NB4 (cell line): ENCODE results near the gene HABP4.

Experiments used
- DNase-seq: peaks from one replicate; pipeline ENCODE4 v3.0.0; 2010; ENCODE audit warnings: low read depth
- H3K4me3 ChIP-seq: one replicate; pipeline ENCODE4 v1.5.1; 2011; ENCODE audit warnings: mild to moderate bottlenecking, low read depth, low read length, moderate library complexity
- MYC ChIP-seq: IDR thresholded peaks from 2 replicates; pipeline ENCODE4 v1.6.1; 2011; ENCODE audit warnings: low read depth, low read length
- POLR2A ChIP-seq: IDR thresholded peaks from 2 replicates; pipeline ENCODE4 v1.6.1; 2011; ENCODE audit warnings: mild to moderate bottlenecking; ENCODE audit not compliant: insufficient read length; ENCODE audit errors: extremely low read depth
- TF ChIP-seq, protein P1 (sequence below): IDR thresholded peaks from 2 replicates; pipeline ENCODE4 v1.6.1; 2011; ENCODE audit warnings: low read depth, low read length
- TF ChIP-seq, protein P2 (sequence below): IDR thresholded peaks from one replicate; pipeline ENCODE4 v1.5.1; 2012; ENCODE audit warnings: low read depth, low read length

The HABP4 gene

DNA sequence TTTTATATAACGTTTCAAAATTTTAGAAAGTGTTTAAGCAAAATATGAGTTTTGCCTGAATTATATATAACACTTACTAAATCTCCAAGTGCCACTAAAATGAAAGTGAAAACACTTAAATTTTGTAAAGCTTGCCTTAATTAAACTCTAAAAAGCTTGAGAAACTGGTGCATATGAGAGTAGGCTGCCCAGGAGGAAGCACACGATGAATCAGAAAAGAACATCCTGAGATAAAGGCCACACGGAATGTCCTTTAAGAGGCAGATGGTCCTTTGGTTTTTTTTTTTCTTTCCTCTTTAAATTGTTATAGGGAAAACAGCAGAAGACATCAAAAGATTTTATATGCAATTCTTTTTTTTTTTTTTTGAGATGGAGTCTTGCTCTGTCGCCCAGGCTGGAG, 60.3 kb downstream of the HABP4 start:
- DNase-seq, result no peak
- H3K4me3 ChIP-seq, result no peak overlapping the region
- TF ChIP-seq POLR2A (no peak), MYC (no peak)
- TF ChIP-seq, protein P1, sequence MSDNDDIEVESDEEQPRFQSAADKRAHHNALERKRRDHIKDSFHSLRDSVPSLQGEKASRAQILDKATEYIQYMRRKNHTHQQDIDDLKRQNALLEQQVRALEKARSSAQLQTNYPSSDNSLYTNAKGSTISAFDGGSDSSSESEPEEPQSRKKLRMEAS, result no peak
- TF ChIP-seq, protein P2, sequence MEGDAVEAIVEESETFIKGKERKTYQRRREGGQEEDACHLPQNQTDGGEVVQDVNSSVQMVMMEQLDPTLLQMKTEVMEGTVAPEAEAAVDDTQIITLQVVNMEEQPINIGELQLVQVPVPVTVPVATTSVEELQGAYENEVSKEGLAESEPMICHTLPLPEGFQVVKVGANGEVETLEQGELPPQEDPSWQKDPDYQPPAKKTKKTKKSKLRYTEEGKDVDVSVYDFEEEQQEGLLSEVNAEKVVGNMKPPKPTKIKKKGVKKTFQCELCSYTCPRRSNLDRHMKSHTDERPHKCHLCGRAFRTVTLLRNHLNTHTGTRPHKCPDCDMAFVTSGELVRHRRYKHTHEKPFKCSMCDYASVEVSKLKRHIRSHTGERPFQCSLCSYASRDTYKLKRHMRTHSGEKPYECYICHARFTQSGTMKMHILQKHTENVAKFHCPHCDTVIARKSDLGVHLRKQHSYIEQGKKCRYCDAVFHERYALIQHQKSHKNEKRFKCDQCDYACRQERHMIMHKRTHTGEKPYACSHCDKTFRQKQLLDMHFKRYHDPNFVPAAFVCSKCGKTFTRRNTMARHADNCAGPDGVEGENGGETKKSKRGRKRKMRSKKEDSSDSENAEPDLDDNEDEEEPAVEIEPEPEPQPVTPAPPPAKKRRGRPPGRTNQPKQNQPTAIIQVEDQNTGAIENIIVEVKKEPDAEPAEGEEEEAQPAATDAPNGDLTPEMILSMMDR, result no peak

DNA sequence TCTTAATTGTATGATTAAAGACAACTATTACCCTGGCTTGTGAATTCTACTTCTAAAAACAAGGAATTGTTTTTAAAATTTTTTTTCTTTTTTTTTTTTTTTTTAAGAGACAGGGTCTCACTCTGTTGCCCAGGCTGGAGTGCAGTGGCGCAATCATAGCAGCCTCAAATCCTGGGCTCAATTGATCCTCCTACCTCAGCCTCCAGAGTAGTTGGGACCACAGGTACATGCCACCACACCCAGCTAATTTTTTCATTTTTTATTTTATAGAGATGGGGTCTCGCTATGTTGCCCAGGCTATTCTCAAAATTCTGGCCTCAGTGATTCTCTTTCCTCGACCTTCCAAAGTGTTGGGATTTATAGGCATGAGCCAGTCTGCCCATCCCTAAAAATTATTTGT, 62.3 kb downstream of the HABP4 start:
- TF ChIP-seq POLR2A (no peak), MYC (no peak)
- TF ChIP-seq, protein P2, result no peak
- TF ChIP-seq, protein P1, result no peak
- no peak overlapping the region for H3K4me3 ChIP-seq
- DNase-seq, result no peak

DNA sequence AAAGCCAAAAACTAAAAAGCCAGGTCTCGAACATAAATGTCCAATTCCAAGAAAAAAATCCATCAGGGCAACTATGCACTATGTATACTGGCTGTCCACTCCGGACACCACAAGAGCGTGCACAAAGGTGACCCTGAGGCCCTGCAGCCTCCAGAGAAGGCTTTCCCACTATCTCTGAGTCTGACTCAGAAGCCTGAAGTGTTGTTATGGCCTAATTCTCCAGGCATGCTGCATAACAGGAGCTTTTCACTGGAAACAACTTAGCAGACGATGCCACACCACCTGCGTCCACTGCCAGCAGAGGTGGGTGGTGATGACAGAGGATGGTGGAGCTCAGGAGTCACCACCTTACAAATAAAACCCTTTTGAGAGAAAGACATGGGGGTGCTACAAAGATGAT, 63.7 kb downstream of the HABP4 start:
- H3K4me3 ChIP-seq, result no peak overlapping the region
- DNase-seq, result no peak
- TF ChIP-seq, protein P2, result no peak

DNA sequence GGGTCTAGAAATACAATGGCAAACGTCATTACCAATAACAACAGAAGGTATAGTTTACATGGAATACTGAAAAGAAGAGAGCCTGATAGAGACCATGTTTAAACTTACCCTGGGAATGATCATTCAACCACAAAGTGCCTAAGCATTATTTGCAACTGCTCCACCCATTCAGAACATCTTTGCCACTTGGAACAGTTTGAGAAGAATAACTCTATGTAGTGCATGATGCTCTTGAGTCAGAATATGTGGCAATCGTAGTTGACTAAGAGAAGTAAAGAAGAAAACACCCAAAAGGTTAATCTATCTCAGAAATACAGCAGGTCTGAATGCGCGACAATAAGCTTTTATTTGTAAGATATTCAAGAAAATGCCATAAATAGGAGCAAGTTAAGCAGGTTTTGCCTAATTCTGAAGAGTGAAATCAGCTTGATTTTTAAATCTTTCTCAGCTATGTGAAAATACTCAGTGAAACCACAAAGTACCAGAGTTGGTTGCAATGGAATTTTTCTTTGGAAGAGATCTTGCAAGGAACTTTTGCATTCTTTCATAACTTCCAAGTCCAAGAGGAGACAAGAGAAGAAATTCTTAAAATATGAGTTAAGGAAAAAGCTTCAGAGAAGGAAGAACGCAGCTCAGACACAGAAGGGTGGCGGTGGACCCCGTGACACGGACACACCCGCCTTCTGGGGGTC, 64.3 kb downstream of the HABP4 start:
- no peak overlapping the region for H3K4me3 ChIP-seq
- TF ChIP-seq MYC (no peak), POLR2A (no peak)
- TF ChIP-seq, protein P2, result no peak
- TF ChIP-seq, protein P1, result no peak
- DNase-seq, result no peak

DNA sequence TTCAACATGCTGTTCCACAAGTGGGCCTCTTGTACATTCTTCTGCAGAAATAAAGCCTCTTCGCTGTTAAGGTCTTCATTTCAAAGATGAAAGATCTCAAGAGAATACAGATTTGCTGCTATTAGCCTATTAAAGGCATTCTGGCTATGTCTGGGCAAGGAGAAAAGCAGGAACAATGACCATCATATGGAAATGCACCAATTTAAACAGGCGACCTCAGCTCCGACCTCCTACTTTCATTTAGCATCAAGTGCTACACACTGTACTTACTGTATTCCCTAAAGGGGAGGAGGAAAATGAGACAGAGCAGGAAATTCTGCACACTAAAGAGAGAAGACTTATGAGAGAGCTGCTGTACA, 64.8 kb downstream of the HABP4 start:
- DNase-seq, result no peak
- TF ChIP-seq, protein P1, result no peak
- no peak overlapping the region for H3K4me3 ChIP-seq

DNA sequence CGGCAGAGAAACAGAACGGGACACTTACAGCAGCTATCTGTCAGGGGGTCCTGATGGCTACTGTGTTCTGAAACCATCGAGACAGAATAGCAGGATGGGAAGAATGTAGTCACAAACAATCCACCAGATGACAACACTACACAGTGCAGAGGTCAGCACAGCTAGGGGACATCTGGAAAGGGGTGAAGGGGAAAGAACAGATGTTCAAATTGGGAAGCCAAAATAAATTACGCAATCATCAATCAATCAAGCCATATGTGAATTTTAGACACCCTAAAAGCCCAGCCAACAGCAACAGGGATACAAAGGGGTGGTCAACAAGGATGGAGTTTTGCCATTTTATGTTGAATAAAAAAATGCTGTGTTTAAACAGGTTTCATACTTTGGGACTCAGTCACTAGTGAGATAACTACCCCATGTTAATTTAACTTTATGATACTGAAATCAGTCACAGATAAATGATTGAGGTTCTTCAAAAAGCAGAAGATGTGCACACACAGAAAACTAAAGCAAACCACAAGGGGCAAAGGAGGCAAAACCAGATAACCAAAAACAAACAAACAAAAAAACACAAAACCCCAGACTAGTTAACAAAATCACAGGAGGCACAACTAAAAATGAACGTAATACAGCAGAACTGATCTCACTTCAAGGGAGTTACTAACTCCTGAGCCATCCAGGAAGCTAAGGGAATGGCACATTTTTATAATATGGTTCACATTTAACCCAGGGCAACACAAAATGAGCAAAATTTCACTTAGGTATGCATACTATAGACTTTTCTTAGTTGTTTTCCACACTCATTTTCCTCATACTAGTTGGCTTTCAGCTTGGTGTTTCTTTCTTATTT, 65.9 kb downstream of the HABP4 start:
- TF ChIP-seq, protein P2, result no peak
- TF ChIP-seq MYC (no peak), POLR2A (no peak)
- TF ChIP-seq, protein P1, result no peak
- no peak overlapping the region for H3K4me3 ChIP-seq
- no peak for DNase-seq
